ENCODE data around the gene GALM.

GALM gene

DNA sequence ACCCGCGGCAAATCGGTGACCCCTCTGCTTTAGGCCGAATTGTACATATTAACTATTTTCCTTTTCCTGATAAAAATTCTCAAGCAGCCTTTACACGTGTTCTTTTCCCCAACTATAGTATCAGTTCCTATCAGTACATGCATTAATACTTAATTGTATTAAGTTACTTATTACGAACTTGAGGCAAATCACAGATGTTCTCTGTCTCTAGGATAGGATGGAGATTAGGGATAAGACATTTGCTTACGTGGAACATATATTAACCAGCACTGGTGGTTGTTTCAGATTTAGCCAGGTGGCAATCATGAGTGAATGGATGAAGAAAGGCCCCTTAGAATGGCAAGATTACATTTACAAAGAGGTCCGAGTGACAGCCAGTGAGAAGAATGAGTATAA lies 112.8 kb downstream of the GALM start:
- no peak for DNase-seq

DNA sequence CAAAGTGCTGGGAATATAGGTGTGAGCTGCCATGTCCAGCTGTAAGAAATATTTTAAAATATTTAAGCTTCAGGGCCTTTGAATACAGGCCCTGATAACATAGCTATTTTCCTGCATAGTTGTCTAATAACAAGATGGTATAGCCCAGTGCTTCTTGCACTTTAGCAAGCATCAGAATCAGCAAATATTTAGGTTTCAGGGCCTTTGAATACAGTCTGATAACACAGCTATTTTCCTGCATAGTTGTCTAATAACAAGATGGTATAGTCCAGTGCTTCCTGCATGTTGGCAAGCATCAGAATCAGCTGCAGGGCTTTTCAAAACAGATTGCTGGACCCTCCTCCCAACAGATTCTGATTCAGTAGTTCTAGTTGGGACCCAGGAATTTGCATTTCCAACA lies 117.7 kb downstream of the GALM start:
- no peak for DNase-seq

Measured in NCI-H1436 treated with DMSO at 0.1 percent for 48 hours (cell line).